T-helper 1 cell (primary cell): ENCODE measurements around the gene SCRN1.

ENCODE experiments used
- DNase-seq, 5 donors: peaks; one replicate each; pipeline ENCODE4 v3.0.0-alpha.2; 2012 to 2020

Gene SCRN1

DNA sequence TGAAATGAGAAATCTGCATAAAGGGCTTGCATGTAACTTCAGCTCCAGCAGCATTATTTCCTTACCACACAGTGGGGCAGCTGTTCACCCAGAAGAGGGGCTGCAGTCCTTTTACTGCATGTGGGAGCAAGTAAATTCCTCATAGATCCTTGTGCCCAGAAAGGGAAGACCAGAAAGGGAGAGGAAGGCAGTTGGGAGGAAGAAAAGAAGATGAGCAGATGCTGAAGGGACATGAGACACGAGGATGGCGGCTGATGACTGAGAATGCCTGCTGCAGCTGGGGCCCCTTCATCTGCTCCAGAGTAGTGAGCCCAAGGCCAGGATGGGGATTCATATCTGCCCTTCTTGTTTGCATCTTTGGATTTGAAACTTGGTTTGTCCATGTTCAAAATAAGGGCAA is 102.8 kb downstream of the SCRN1 start:
- no peak for DNase-seq

DNA sequence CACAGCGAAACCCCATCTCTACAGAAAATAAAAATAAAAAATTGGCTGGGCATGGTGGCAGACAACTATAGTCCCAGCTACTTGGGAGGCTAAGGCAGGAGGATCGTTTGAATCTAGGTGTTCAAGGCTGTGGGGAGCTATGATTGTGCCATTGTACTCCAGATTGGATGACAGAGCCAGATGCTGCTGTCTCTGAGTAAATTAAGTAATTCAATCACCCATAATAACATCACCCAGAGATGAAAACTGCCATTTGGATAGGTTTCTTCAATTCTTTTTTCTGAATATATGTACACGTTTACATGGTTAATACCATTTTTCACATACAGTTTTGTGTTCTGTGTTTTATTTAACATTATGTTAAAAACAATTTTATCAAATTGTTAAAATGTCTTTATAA is 104.0 kb downstream of the SCRN1 start:
- no peak for DNase-seq

GRCh38 chr7:29884399-29885272 is 105.0 kb downstream of the SCRN1 start:
- no peak for DNase-seq

- no peak for DNase-seq
These were observed 105.9 kb downstream of the SCRN1 start for GRCh38 chr7:29883462-29884398.

GRCh38 chr7:29882481-29882880 is 107.1 kb downstream of the SCRN1 start:
- DNase-seq: no peak

DNA sequence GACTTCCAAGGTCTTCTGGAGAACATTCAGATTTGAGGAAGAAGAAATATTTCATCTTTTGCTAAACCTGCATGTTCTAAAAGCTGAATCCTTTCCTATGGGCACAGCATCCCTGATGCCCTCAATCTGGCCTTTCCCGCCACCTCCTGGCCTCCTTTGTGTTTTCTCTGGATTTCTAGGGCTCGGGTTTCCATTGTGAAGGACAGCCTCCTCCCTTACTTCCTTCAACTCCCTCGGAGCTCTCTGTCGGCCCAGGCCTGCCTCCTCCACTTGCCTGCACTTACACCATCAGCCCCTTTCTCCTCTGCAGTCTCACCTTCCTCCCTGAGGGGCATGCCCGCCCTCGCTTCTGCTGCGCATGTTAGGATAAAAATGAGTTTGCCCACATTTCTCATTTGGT is 107.9 kb downstream of the SCRN1 start:
- no peak for DNase-seq

DNA sequence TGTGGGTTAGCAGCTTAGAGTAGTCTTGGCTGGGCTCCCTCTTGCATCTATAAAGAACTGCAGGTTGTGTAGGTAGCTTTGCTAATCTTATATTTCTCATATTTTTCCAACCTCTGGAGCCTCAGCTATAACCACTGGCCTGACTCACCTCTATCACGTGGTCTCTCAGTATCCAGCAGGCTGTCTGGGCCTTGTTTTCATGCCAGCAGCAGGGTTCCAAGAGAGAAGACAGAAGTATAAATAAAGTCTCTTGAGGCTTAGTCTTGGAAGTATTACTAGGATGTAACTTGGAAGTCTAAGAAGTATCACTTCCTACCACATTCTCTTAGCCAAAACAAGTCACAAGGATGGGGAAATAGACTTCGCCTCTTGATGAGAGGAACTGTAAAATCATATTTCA is 110.0 kb downstream of the SCRN1 start:
- DNase-seq: no peak

DNA sequence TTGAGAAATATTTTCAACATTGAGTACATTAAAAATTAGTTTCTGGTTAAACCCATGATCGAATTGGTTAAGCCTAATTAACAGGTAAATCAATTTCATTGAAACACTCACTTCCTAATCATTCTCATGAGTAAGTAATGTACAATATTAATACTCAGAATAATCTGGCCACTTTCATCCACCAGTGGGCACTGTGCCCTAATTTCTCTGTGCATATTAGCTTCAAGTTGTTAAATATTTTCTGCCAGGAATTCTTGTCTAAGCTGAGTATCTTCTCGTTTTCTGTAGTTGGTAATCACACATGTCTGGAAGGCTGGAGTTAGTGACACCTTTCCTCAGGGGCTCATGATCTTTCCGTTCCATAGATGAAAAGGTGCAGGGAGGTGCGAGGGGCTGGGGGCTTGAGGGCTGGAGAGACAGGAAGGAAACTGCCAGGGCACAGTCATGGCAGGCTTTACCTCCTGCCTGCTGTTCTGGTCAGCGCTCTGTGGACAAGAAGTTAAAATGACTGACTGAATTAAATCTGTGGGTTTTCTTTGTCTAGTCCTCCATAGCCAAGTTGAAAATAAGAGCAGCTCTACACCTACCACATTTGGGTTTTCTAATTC is 111.4 kb downstream of the SCRN1 start:
- DNase-seq: peak in 1 of 5 donors; percentile 18

DNA sequence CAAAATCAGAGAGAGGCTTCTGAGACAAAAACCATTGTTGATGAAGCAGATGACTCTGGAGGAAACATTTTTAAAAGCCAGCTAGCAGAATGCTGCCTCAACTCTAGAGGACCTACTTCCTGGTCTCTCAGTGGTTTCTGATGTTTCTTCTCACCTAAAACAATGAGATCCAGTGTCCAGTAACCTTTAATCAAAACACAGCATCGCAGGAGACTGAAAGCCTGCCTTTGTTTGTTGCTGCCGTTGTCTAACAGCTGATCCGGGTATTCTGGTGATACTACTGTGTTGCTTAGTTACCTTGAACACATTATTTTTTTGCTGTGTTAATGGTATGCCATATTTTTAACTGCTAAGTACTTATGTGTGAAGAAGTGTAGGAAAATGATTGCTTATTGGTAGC is 112.4 kb downstream of the SCRN1 start:
- DNase-seq: no peak

- no peak for DNase-seq
These were observed 113.9 kb downstream of the SCRN1 start for GRCh38 chr7:29875741-29876140.

DNA sequence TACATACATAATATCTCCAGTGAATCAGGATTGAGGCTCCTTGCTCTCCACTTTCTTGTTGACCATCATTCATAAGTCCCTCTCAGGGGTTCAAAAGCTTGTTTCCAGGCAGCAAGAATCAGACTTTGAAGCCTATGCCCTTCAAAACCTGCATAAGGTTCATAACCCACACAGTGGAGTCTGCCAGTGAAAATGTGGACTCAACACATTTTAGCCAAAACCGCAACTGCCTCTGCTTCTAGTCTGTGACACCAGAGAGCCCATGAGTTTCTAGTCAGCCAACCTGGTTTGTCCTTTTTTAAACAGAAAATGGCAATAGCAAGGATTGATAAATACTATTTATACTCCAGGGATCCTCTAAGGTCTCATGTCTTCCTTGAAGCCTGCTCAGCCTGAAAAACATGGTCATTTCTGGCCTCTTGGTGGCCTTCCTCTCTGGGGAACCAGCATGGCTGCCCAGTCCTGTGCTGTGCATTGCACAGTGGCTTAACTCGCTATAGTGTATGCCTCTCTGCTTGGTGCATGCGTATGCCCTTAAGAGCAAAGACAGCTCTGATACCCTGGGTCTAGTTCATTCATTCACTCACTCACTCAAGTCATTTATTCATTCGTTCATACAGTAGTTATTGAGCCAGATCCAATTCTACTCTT is 115.8 kb downstream of the SCRN1 start:
- no peak for DNase-seq

DNA sequence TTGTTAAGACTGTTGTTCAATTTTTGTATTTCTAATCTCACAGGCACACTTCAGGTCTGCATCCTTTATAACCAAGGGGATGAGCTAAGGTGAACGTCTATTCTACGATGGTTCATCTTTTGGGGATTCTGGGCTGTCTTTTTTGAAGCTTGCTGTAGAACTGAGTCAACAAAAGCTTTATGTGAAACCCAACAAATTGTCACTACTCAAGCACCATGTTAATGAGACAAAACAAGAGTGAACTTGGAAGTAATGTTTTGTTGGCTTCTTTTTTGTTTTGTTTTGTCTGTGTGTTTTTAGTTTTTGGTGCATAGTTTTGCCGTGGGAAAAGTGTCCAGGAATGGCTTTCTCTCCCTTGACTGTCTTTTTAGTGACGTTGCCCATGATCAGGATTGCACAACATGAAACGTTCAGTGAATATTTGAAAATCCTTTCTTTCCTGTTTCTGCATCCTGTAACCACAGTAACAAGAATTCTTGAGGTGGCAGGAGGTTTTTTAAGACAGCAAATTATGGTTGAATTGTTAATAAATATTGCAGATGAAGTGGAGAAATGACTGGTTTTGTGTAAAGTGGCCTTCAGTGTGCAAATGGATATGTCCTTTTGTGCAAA is 117.7 kb downstream of the SCRN1 start:
- no peak for DNase-seq
